Kidney (tissue), 14 donors: Measurements from ENCODE around the gene USH2A. TPM values are rescaled to one million over a fixed set of nuclear protein-coding genes. Genes with fewer than 3 reads are reported as not detected.

ENCODE experiments used
- DNase-seq, 5 donors: peaks; one replicate each; pipeline ENCODE4 v3.0.0-alpha.2; 2013 to 2020
- FAIRE-seq: peaks from 2 replicates; lab custom pipeline; 2012; peaks lifted over from hg19 to GRCh38; lab: Jason Lieb, UNC
- H3K27ac ChIP-seq, 2 donors: one replicate each; pipeline ENCODE4 v1.7.0; 2013; ENCODE audit warnings: low read depth in 2 of 2, low read length in 2 of 2, inconsistent platforms in 1 of 2
- H3K27me3 ChIP-seq: one replicate; pipeline ENCODE4 v1.7.1; 2013; ENCODE audit warnings: low read length, inconsistent platforms; ENCODE audit not compliant: control insufficient read depth, insufficient read depth
- H3K36me3 ChIP-seq, 3 donors: one replicate each; pipeline versions ENCODE4 v1.7.0 to v1.7.1; 2013; ENCODE audit warnings: low read length in 3 of 3, control low read depth in 1 of 3, inconsistent platforms in 1 of 3; ENCODE audit not compliant: insufficient read depth in 3 of 3, control insufficient read depth in 2 of 3
- H3K4me1 ChIP-seq, 3 donors: one replicate each; pipeline versions ENCODE4 v1.7.0 to v1.7.1; 2013; ENCODE audit warnings: low read length in 3 of 3, inconsistent platforms in 1 of 3, low read depth in 1 of 3; ENCODE audit not compliant: control insufficient read depth in 2 of 3, insufficient read depth in 2 of 3
- H3K4me3 ChIP-seq, 3 donors: one replicate each; pipeline versions ENCODE4 v1.7.0 to v1.8.1; 2013; ENCODE audit warnings: low read length in 3 of 3, control low read depth in 1 of 3, inconsistent platforms in 1 of 3
- H3K9ac ChIP-seq, 3 donors: one replicate each; pipeline versions ENCODE4 v1.7.0 to v1.7.1; 2013; ENCODE audit warnings: low read length in 3 of 3, control low read depth in 1 of 3, inconsistent platforms in 1 of 3
- H3K9me3 ChIP-seq, 3 donors: one replicate each; pipeline versions ENCODE4 v1.7.0 to v1.7.1; 2013; ENCODE audit warnings: low read length in 3 of 3, control low read depth in 1 of 3, inconsistent platforms in 1 of 3; ENCODE audit not compliant: control insufficient read depth in 2 of 3, insufficient read depth in 1 of 3
- CTCF ChIP-seq: IDR thresholded peaks from 3 replicates; pipeline ENCODE4 v1.5.1; 2012; ENCODE audit warnings: mild to moderate bottlenecking, moderate library complexity, borderline replicate concordance; ENCODE audit not compliant: insufficient read depth; ENCODE audit errors: extremely low read depth
- intact Hi-C: fragments of 100-400 bp; cut with DNase I; formaldehyde crosslinking; loops from one replicate; pipeline ENCODE4 v1.11.1; 2022
- polyA plus RNA-seq: library from polyadenylated mRNA; stranded (reverse); fragments of 350-450 nt; fragmentation: Illumina TruSeq; extraction: RNeasy Lipid Tissue Mini Kit (QIAGEN cat#74804); gene quantifications from one replicate; pipeline ENCODE4 v1.2.3, GENCODE V29; 2014; ENCODE audit warnings: low read depth, low replicate concordance; ENCODE audit not compliant: insufficient read depth
- total RNA-seq: library from RNA; stranded (reverse); fragmentation: NEBNext Ultra II Directional; extraction: Animal tissue kit (Norgen Biotek cat#: 25700); gene quantifications from one replicate; pipeline ENCODE4 v1.2.1, GENCODE V29; 2021
- donor health status: control.
- donor health status: control.
- donor health status: control.
- donor health status: control.
- donor health status: control.
- donor health status: DM: yes; HTN: yes; CAD: no.
- donor health status: Normal renal cell carcinoma (clear cell type).

The USH2A gene
- total and polyA plus RNA-seq, 2 donors from 2014 or later: 0.06 TPM; not detected in 1

GRCh38 chr1:216258856-216259255 is 164.4 kb downstream of the USH2A start:
- DNase-seq (no peak), FAIRE-seq (no peak)
- Histone ChIP-seq H3K36me3 (no peaks in the 10 kb centered on the region), H3K4me1 (no peaks in the 10 kb centered on the region), H3K4me3 (no peak overlapping the region), H3K27ac (no peak overlapping the region), H3K27me3 (no peaks in the 10 kb centered on the region), H3K9me3 (peaks cover 0 to 4% (median 0%) of the 10 kb centered on the region in 3 donors), H3K9ac (no peak overlapping the region)
- intact Hi-C loops: no loop called here
- no peak for TF ChIP-seq CTCF

DNA sequence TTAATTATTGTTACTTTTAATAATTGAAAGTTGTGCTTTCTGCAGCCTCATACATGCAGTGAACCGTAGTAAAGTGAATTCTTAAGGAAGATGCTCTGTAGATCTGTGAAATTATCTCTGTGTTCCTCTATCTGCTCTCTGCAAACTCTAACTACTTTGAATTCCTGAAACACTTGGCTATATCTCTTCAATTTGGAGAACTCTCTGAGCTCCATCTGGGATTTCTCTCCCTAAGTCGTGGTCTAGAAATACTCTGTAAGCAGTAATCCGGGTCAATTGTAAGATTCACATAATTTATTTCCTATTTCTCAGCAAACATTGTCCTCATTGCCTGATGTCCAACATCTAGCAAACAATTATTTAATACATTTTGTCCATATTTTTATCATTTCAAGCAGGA is 164.9 kb downstream of the USH2A start:
- intact Hi-C loops: no loop called here
- H3K36me3 ChIP-seq: no peaks in the 10 kb centered on the region
- H3K27me3 ChIP-seq: no peaks in the 10 kb centered on the region
- H3K4me3 ChIP-seq: no peak overlapping the region
- DNase-seq: no peak
- H3K27ac ChIP-seq: no peak overlapping the region
- peaks cover 0 to 4% (median 0%) of the 10 kb centered on the region in 3 donors for H3K9me3 ChIP-seq
- H3K9ac ChIP-seq: no peak overlapping the region
- TF ChIP-seq CTCF: no peak
- no peaks in the 10 kb centered on the region for H3K4me1 ChIP-seq
- no peak for FAIRE-seq

- FAIRE-seq: no peak
- intact Hi-C loops: no loop called here
Observed at GRCh38 chr1:216250861-216251260, 172.4 kb downstream of the USH2A start.

More at GRCh38 chr1:216250861-216251260, 172.4 kb downstream of the USH2A start:
- Histone ChIP-seq H3K9ac (no peak overlapping the region), H3K36me3 (no peaks in the 10 kb centered on the region), H3K9me3 (no peaks in the 10 kb centered on the region), H3K4me3 (no peak overlapping the region), H3K27me3 (no peaks in the 10 kb centered on the region), H3K4me1 (no peaks in the 10 kb centered on the region), H3K27ac (no peak overlapping the region)
- TF ChIP-seq CTCF: no peak
- no peak for DNase-seq
